Rectal smooth muscle tissue (tissue), 1 donor: Measurements from ENCODE around the gene VSTM2B.

Experiments used
- H3K27ac ChIP-seq: one replicate; pipeline ENCODE4 v1.7.0; 2013; ENCODE audit warnings: low read depth, low read length, inconsistent platforms
- H3K27me3 ChIP-seq: one replicate; pipeline ENCODE4 v1.7.0; 2013; ENCODE audit warnings: low read length; ENCODE audit not compliant: control insufficient read depth, insufficient read depth
- H3K36me3 ChIP-seq: one replicate; pipeline ENCODE4 v1.7.0; 2013; ENCODE audit warnings: low read length; ENCODE audit not compliant: control insufficient read depth, insufficient read depth
- H3K4me1 ChIP-seq: one replicate; pipeline ENCODE4 v1.7.0; 2013; ENCODE audit warnings: low read length; ENCODE audit not compliant: control insufficient read depth, insufficient read depth
- H3K4me3 ChIP-seq: one replicate; pipeline ENCODE4 v1.7.0; 2013; ENCODE audit warnings: low read length
- H3K9ac ChIP-seq: one replicate; pipeline ENCODE4 v1.7.0; 2013; ENCODE audit warnings: low read length

The VSTM2B gene

GRCh38 chr19:29612801-29613595 lies 87.2 kb downstream of the VSTM2B start:
- H3K4me3 ChIP-seq = no peak overlapping the region
- H3K36me3 ChIP-seq = peaks cover 44% of the 10 kb centered on the region
- no peaks in the 10 kb centered on the region for H3K27me3 ChIP-seq
- no peaks in the 10 kb centered on the region for H3K4me1 ChIP-seq
- no peak overlapping the region for H3K9ac ChIP-seq
- no peak overlapping the region for H3K27ac ChIP-seq

DNA sequence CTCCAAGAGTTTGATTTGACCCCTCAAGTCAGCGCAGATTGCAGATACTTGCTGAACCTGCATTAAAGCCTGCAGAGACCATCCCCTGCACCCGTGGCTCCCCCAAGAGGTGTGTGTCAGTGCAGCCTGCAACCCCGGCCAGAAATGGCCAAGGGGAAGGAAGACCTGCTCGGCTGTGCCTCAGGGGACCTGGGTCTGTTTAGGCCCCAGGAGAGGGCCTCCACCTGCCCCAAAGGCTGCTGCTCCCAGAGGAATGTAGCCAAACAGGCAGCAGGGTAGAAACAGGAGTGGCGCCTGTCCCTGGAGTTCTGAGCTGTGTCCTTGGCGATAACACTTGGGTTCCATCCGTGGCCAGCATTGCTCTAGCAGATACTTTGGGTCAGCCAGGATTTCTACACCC lies 88.3 kb downstream of the VSTM2B start:
- Histone ChIP-seq H3K27me3 (no peaks in the 10 kb centered on the region), H3K9ac (no peak overlapping the region), H3K4me1 (no peaks in the 10 kb centered on the region), H3K36me3 (peaks cover 40% of the 10 kb centered on the region), H3K4me3 (no peak overlapping the region), H3K27ac (no peak overlapping the region)
